HG03196 (cell line): Measurements from ENCODE around the gene AP3D1.
"Not testable (repeated sequence)": the region's sequence is repeated elsewhere in the genome, so short reads cannot be mapped to it uniquely, and the experiment has no call there.

ENCODE experiments used
- ATAC-seq: cut with Tn5 transposase; IDR thresholded peaks from one replicate; pipeline ENCODE4 v1.9.1; 2021; ENCODE audit not compliant: unreplicated experiment

AP3D1 gene

DNA sequence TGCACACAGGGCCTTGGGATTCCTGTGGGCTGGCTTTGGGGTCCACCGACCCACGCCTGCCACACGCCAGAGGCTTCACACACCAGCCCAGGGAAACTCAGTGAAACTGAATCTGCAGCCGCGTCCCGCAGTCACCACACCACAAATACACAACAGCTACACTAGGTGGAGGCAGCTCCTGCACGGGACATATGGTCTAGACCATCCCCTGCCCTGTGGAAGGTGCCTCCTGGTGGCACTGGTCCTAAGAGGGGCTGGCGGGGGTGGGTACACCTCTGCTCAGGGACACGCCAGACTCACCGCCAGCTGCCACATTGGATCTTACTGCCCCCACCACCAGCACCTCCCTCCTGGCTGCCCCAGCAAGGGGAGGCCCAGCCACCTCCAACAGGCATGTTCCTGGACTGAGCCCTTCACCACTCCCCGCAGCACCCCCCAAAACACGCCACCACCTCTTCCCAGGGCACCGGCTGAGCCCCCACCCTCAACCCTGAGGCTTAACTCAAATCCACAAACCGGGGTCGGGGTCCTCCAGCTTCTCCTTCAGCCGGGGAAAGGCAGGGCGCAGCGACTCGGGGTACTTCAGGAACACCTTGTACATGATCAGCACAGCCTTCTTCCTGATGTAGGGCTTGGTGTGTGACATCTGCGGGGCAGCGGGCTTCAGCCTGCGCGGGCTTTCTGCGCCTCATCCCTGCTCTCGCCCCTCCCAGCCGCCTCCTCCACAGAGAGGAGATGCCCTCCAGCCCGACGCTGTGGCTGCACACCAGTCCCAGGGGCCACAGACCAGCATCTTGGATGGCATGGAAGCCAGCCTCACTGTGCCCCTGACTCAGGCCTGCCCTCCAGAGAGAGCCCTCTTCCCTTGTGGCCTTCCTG, 21.2 kb downstream of the AP3D1 start:
- no peak for ATAC-seq

DNA sequence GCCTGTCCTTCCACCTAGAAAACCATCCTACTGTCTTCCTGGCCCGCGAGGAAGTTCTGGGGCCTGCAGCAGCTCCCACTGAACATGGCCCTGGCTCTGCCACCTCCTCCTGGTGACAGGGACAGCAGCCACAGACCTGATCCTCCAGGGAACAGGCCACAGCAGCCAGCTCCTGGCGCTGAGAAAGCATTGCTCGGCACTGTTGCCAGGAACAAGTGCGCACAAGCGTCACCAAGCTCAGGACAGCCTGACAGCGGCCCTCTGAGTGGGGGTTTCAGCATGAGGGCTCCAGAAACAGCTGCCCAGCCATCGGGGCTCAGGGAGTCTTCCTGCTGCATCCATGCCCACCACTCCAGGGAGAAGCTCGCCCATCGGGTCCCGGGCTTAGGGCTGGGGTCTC, 21.9 kb downstream of the AP3D1 start:
- ATAC-seq, result no peak

DNA sequence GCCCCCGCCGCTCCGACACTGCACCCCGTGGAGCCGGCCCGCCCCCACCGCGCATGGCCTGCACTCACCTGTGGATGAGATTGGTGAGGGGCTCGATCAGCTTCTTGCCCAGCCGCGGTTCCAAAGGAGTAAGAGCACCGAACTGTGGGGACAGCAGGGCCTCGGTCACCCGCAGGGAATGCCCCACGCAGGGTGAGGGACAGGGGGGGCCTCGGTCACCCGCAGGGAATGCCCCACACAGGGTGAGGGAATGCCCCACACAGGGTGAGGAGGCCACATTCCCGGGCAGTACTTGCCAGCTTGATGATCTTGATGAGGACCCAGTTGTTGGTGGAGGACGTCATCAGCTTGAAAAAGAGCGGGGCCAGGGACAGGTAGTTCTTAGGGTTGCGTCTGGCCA, 22.3 kb downstream of the AP3D1 start:
- no peak for ATAC-seq

DNA sequence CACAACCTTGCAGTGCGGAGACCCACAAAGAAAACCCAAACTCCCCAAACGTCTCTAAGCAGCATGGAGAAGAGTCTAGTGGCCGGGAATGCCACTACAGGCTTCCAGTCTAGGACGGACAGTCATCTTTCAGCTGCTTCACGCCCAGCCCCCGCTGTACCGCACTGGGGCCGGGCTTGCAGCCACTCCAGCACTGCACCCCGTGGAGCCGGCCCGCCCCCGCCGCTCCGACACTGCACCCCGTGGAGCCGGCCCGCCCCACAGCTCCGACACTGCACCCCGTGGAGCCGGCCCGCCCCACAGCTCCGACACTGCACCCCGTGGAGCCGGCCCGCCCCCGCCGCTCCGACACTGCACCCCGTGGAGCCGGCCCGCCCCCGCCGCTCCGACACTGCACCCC, 23.1 kb downstream of the AP3D1 start:
- not testable (repeated sequence) for ATAC-seq

DNA sequence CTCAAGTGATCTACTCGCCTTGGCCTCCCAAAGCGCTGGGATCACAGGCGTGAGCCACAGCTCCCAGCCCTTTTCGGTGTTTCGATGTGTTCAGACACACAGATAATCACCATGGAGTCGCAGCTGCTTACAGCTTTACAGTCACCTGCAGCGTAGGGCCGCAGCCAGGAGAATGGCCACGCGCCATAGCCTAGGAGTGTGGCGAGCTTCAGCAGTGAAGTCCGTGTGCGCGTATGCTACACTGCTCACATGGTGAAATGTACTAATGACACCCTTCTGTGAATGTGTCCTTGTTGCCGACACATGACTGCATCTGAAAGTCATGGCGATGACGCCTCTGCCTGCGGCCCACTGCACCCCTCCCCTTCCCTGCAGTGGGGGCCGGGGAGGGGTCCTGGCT, 23.6 kb downstream of the AP3D1 start:
- ATAC-seq, result no peak

DNA sequence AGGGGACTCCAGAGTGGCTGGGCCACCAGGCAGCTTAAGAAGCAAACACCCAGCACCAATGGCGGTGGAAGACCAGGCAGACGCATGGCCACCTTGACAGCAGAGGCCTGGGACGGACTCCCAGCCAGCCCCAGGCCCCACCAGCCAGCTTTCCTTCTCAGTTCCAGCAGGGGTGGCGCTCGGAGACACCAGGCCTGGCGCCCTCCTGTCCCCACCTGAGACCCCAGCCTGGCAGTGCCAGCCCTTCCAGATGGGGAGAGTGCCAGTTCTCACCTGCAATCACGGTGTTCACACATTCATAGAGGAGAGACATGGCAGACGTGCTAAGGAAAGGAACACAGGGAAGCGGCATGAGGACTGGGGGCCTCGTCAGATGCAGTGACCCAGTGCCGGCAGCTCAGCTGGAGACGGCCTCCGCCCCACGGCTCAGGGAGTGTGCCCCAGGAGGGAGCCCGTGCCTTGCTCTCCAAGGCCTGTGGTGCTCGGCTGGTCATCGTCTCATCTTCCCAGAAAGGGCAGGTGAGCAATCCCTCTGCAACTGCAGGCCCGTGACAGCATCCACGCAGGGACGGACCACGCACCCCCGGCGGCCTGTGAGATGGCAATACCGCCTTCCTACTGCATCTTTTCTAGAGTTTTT, 24.4 kb downstream of the AP3D1 start:
- ATAC-seq, result no peak

DNA sequence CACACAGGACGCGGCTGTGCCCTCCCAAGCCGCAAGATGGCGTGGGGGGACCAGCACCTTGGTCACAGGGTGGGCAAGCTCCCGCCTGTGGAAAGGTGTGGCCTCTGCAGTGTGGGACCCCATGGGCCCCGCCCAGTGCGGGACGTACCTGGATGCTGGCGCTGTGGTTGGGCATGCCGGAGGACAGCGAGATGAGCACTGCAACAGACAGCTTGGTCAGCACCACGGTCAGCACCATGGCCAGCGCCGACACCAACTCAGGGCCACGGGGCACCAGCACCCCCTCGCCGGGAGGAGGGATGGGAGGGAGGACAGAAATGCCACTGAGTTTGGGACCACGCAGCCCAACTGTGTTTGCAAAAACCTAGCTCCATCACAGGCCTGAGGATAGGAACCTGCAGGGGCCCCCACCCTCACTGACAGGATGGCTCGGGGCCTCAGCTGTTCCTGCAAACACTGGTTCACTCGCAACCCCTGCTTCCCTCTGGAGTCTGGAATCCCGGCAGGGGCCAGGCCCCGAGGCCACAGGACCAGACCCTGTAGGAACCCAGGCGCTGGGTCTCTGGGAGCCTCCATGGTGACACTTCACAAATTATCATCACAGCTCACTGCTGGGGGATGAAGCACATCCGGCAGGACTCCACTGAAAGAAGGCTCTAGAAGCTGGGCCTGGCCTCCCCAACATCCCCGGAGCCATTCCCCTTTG, 27.5 kb downstream of the AP3D1 start:
- ATAC-seq, result no peak

DNA sequence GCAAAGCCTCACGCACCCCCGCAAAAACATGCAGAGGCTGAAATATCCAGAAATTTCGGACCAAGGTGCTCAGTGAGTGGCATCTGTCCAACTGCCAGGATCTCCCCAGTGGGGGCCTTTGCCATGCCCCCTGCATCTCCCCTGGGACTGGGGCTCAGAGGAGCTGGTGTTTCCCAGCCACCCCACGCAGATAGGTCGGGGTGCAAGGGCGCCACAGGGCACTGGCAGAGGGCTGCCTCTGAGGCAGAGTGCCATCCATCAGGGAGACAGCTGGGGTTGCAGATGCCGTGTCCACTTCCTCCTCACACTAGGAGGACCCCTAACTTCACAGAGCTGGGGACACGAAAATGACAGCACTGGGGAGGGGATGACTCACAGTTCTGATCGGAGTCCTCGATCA, 28.4 kb downstream of the AP3D1 start:
- ATAC-seq, result no peak

DNA sequence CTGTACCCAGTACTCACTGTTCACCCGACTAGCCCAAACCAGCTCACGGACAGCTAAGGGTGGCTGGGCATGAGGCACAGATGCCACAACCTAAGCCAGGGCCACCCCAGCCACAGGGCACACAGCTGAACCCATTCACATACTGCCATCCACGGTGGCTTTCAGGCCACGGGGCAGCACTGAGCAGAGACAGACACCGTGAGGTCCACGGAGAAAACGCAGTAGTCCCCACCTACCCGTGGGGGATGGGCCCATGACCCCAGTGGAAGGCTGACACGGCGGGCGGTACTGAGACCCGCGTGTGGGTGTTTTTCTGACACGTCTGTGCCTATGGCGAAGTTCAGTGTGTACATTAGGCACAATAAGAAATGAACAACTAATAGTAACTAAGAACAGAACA, 29.1 kb downstream of the AP3D1 start:
- ATAC-seq, result no peak

DNA sequence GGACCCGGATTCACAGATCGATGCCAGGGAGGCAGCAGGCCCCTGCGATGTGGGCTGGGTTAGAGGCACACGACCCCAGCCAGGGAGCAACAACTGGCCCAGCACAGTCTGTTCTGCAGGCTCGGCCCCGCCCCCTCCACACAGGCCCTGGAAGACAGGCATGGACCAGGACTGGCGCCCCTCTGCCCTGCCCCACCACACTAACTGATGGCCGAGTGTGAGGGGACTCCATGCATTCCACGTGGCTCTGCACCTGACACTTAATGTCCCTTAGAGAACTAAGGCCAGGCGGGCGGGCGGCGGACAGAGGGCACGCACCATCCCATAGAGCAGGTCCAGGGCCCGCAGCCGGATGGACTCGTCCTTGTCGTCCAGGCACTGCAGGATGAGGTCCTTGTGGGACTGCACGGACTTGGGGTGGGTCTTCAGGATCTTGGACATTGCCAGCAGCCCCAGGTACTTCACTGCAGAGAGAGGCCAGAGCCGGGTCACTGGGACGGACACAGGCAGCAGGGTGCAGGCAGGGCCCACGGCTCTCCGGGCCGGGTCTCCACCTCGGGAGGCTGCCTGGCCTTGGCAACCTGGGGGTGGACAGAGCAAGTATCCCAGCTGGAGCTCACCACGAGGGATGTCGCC, 29.8 kb downstream of the AP3D1 start:
- no peak for ATAC-seq

DNA sequence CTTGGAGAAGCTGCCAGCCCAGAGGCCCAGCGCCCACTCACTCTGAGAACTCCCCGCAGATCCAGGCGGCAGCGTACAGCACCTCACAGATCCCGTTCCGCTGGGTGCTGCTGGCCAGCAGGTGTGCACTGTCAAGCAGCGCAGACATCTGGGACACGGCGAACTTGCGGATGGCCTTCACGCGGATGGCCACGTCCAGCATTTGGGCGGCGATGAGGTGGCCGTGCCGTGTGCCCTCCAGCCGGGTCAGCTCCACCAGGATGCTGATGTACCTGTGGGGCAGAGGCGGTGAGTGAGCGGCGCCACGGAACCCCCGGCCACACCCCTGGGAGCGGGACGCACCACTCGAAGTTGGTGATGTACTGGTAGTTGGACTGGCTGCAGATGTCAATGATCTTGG, 30.5 kb downstream of the AP3D1 start:
- no peak for ATAC-seq

DNA sequence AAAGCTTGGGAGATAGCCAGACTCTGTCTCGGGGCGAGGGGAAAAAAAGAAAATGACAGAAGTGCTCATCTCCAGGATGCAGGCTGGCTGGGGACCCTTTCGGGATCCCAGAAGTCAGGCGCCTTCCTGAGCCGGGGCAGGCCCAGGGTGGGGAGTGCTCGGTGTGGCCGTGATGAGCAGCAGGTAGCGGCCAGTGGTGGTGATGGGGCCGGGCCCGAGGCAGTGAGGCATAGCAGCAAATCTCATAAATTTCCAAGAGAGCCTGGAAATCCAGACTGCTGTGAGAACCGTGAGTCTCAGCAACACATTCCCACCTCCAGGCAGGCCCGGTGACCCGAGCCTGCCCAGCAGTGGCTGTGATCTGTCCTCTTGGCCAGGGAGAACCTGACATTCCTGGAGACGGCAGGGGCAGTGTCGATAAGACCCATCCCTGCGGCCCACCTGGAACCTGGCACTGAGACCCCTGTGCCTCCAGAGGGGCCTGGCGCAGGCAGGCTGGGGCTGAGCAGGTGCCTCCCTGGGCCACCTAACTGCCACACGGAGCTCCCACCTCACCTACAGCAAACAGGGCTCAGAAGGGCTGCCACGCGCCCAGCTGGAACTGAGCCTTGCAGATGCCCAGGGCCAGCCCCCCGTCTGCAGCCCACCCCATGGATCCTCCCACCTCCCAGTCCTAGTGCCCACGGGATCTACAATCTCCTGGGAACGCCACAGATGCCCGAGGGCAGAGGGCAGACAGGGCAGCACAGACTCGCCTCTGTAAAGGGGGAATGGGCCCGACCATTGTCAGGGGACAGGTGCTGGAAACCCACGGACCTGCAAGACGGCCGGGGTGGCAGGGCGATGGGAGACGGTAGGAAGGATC, 31.2 kb downstream of the AP3D1 start:
- no peak for ATAC-seq

DNA sequence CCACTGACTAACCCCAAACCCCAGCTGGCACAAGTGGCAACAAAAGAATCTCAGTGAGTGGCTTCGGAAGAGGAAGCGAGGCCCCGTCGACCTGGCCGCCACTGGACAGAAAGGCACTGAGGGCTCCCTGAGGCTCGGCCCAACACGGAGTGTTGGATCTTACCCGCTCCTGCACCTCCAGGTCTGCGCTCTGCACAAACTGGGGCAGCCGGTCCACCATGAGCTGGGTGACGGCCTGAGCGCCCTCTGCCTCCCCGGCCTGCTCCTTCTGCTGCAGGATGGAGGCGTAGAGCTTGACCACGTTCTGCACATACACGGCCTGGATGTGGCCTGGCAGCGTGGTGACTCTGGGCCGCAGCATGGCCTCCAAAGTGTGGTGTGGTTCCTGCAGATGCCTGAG, 32.9 kb downstream of the AP3D1 start:
- no peak for ATAC-seq

DNA sequence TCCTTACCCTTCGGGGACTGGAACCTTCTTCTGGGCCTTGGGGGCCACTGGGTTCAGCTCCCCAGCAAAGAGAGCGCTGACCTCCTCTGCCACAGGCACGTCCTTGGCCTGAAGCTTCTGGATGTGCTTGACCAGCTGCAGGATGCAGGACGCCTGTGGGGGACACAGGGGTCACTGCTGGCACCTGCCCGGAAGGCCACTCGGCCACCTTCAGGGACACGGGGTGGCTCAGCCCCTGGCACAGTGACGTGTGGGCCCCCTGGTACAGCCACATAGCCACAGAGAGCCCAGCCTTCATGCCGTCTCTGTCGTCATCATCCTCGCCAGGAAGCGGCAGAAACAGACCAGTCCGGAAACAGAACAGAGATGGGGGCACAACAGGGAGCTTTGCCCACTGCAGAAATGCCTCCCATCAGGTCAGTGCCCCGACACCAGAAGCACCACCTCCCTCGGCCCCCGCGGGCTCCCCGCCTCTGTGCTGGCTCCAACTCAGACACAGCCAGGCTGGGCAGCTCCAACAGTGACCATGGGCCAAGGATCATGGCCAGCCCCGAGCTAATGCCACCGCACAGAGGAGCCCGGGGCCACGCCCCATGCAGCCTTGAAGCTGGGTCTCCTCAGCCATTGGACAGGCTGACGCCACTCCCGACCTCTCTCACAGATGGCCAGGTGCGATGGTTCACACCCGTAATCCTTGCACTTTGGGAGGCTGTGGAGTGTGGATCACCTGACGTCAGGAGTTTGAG, 34.0 kb downstream of the AP3D1 start:
- ATAC-seq, result no peak

DNA sequence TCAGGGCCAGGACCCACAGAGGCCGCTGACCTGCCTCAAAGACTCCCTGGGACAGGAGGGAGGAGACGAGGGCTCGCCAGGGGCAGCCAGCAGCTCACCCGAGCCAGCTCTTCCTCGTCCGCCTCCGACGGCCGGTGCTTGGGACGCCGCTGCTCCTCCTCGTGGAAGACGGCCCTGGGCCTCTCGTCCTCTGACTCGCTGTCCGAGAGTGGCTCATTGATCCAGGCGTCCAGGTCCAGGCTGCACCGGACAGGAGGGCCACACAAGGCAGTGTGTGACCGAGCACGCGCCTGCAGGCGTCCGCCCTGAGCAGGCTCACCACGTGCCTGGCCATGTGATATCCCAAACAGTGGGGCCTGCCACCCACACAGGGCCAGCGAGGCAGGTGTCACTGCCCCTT, 34.9 kb downstream of the AP3D1 start:
- ATAC-seq, result no peak

DNA sequence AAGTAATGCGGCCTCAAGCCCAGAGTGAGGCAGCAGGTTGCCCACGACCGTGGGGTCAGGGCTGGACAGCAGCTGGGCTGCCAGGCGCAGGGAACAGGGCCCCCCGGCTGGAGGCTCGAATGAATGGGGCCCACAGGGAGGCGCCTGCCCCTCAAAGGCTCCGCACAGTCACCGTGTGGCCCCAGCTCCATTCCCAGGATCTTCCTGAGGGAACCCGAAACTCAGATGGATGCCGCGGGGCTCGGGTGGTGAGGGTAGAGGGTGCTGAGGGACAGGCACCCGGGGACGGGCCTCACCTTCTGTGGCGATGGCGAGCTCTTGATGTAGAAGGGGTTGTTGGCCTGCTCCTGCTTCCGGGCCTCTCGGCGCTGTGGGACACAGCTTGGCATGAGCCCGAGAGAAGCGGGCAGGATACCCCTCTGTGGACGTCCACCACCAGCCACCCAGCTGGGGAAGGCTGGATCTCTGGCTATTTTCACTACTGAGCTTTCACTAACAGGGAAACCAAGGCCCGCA, 35.4 kb downstream of the AP3D1 start:
- ATAC-seq, result no peak

DNA sequence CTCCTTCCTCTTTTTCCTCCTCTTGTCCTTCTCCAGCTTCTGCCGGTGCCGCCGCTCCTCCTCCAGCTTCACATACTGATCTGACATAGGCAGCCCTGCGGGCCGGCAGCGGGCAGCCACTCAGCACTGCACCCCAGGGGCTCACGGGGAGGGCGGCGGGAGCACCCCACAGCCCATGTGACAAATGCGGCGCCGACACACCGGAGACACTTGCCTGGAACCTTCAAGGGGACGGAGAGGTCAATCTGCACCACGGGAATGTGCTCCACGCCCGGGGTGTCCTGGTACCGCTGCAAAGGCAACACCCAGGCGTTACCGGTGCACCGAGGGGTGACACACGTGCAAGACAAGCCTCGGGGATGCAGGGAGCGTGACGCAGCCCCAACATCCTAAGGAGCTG, 36.0 kb downstream of the AP3D1 start:
- ATAC-seq, result no peak

DNA sequence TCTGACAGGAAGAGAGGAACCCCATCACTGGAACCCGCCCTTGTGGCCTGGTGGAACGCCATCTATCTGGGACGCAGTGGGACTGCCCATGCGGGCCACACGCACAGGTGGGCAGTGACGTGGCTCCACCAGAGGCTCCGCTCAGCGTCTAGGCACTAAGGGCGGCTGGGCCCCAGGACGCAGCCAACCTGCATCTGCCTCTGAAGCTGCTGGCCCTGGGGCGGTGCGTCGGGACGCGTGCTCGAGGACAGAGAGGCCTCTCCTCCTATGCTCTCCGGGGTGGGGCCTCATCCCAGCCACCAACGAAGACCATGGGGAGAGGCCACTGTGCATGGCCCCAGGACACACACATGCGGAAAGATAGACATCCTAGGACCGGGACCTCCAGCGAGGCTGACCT, 36.5 kb downstream of the AP3D1 start:
- no peak for ATAC-seq

DNA sequence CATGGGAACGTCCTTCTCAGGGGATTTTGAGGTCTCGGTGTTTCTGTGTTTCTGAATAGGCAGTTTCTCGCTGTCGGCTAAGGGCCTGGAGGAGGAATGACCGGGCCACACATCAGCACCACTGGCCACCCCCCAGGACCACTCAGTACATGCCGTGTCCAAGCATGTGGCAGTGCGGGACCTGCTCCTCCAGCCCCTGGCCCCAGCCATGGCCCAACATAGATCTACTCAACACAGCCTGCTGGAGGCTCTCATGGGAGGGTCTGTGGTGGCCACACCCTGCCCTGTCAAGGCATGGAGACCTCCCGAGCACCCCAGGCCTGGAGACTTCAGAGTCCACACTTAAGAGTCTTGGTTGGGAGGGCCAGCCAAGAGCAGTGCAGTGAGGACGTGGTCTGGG, 37.1 kb downstream of the AP3D1 start:
- no peak for ATAC-seq
